Lower leg skin (tissue), 4 donors: Measurements from ENCODE around the gene SLC12A3. TPM values are rescaled to one million over a fixed set of nuclear protein-coding genes. Genes with fewer than 3 reads are reported as not detected.

ENCODE experiments used
- DNase-seq, 2 donors: peaks; one replicate each; pipeline ENCODE4 v3.0.0-alpha.2; 2019; ENCODE audit warnings: low spot score in 2 of 2
- H3K4me3 ChIP-seq: fragments of 200-600 bp; sonication (generic); 2 replicates; pipeline ENCODE4 v1.5.1; 2017; ENCODE audit warnings: mild to moderate bottlenecking, low read depth; ENCODE audit not compliant: poor library complexity, severe bottlenecking
- CTCF ChIP-seq, 3 donors: fragments of 450-650 bp; IDR thresholded peaks; one replicate each; pipeline ENCODE4 v1.5.1; 2016; ENCODE audit warnings: antibody characterized with exemption in 3 of 3, mild to moderate bottlenecking in 3 of 3, moderate library complexity in 2 of 3
- POLR2A ChIP-seq, 2 donors: fragments of 450-650 bp; IDR thresholded peaks; one replicate each; pipeline ENCODE4 v1.6.1; 2016 to 2017; ENCODE audit warnings: antibody characterized with exemption in 2 of 2, mild to moderate bottlenecking in 1 of 2, moderate library complexity in 1 of 2
- WGBS, 2 donors: methylation state at CpG; one replicate each; pipeline ENCODE4 v1.1.5; 2018; 5-methylcytosine and 5-hydroxymethylcytosine counted together
- intact Hi-C: fragments of 100-400 bp; cut with DNase I; formaldehyde crosslinking; loops from one replicate; pipeline ENCODE4 v1.15.0; 2023; ENCODE audit warnings: low total_unique reads
- total RNA-seq, 4 donors: library from RNA; depleted of rRNA; stranded (reverse); fragments of >200 nt; gene quantifications; one replicate each; pipeline ENCODE4 v1.1.0, GENCODE V29; 2016

The SLC12A3 gene
- total RNA-seq, 4 donors from 2014 or later, result not detected

GRCh38 chr16:56941856-56942331 lies 76.9 kb downstream of the SLC12A3 start:
- DNase-seq, result no peak
- H3K4me3 ChIP-seq, result no peak overlapping the region
- WGBS, 2 donors, result 76 to 90% methylated on average over 9 of the region's 9 CpGs
- TF ChIP-seq CTCF (IDR thresholded peaks at IDR 0.05), result no peak
- no peak for TF ChIP-seq POLR2A (IDR thresholded peaks at IDR 0.05)
- intact Hi-C loops, result no loop called here

GRCh38 chr16:56943761-56944375 lies 78.9 kb downstream of the SLC12A3 start:
- no peak for TF ChIP-seq POLR2A (IDR thresholded peaks at IDR 0.05)
- TF ChIP-seq CTCF (IDR thresholded peaks at IDR 0.05), result no peak
- H3K4me3 ChIP-seq, result no peak overlapping the region
- intact Hi-C loops, result no loop called here
- no peak for DNase-seq
- WGBS, 2 donors, result 58 to 63% methylated on average over 6 of the region's 6 CpGs

GRCh38 chr16:56944954-56945839 lies 80.2 kb downstream of the SLC12A3 start:
- 45% methylated on average over 2 of the region's 2 CpGs for WGBS, 2 donors
- TF ChIP-seq POLR2A (IDR thresholded peaks at IDR 0.05), result no peak
- TF ChIP-seq CTCF (IDR thresholded peaks at IDR 0.05), result no peak
- DNase-seq, result no peak
- no peak overlapping the region for H3K4me3 ChIP-seq
- intact Hi-C loops, result no loop called here

- DNase-seq, result no peak
- TF ChIP-seq CTCF (IDR thresholded peaks at IDR 0.05) (no peak), POLR2A (IDR thresholded peaks at IDR 0.05) (no peak)
- intact Hi-C loops, result no loop called here
- WGBS, 2 donors, result 78 to 79% methylated on average over 12 of the region's 12 CpGs
- no peak overlapping the region for H3K4me3 ChIP-seq
These were observed 81.0 kb downstream of the SLC12A3 start for GRCh38 chr16:56945847-56946527.

GRCh38 chr16:56946767-56947603 lies 82.0 kb downstream of the SLC12A3 start:
- DNase-seq, result no peak
- intact Hi-C loops, result no loop called here
- no peak overlapping the region for H3K4me3 ChIP-seq
- TF ChIP-seq CTCF (IDR thresholded peaks at IDR 0.05), result no peak
- no peak for TF ChIP-seq POLR2A (IDR thresholded peaks at IDR 0.05)
- WGBS, 2 donors, result 74 to 78% methylated on average over 10 of the region's 10 CpGs
